ENCODE data around the gene ZNF516.

DNA sequence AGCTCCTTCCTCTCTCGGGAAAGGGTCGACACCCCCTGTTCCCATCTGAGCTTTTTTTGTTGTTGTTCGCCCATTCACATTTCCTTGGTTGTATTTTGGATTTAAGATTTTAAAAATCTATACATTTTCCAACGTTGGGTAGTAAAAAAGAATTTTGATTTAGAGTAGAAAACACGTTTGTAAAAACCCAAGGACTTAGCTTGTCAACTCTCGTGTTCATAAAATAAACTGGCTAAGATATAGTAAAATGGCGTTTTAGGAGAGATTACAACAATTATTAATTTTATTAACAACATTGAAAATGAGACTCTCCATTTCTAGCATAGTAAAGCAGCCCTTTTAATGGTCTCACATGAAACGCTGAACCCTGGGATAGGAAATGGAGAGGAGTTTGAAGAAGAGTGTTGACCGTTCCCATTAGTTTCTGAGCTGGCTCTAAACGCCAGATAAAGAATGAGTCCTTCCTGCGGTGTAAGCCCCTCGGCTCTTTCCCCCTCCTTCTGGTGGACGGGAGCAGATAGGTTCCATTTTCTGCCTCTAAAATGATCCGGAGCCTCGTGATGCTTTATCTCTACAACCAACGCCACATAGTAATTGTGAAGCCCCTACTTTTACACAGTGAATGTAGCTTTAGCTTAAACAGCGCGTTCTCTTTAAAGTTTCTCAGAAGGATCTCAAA, 24.0 kb upstream of the ZNF516 start:
- TF ChIP-seq, protein P1, sequence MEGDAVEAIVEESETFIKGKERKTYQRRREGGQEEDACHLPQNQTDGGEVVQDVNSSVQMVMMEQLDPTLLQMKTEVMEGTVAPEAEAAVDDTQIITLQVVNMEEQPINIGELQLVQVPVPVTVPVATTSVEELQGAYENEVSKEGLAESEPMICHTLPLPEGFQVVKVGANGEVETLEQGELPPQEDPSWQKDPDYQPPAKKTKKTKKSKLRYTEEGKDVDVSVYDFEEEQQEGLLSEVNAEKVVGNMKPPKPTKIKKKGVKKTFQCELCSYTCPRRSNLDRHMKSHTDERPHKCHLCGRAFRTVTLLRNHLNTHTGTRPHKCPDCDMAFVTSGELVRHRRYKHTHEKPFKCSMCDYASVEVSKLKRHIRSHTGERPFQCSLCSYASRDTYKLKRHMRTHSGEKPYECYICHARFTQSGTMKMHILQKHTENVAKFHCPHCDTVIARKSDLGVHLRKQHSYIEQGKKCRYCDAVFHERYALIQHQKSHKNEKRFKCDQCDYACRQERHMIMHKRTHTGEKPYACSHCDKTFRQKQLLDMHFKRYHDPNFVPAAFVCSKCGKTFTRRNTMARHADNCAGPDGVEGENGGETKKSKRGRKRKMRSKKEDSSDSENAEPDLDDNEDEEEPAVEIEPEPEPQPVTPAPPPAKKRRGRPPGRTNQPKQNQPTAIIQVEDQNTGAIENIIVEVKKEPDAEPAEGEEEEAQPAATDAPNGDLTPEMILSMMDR (IDR thresholded peaks at IDR 0.05): no peak
- no peak for TF ChIP-seq POLR2A (IDR thresholded peaks at IDR 0.05)
